Measurements from ENCODE around the gene ZSWIM4. TPM values are rescaled to one million over a fixed set of nuclear protein-coding genes. Genes with fewer than 3 reads are reported as not detected.

The ZSWIM4 gene
- total and polyA plus RNA-seq, 2 experiments from 2014 or later, result 5.4 to 42.3 TPM

GRCh38 chr19:13860679-13861391, 65.6 kb downstream of the ZSWIM4 start:
- H3K27me3 ChIP-seq (ENCODE audit: insufficient read depth), result peaks cover 31% of the 10 kb centered on the region
- Mint-ChIP-seq H3K4me1 (peaks cover 15% of the 10 kb centered on the region), H3K36me3 (ENCODE audit: low read depth) (no peaks in the 10 kb centered on the region; the same call in 2 of the 3 replicates), H3K4me3 (no peak overlapping the region; the same call in 2 of the 3 replicates), H3K27ac (no peak overlapping the region), H3K27me3 (ENCODE audit: insufficient read depth, low read depth, poor library complexity) (peaks cover 38% of the 10 kb centered on the region), H3K9me3 (no peaks in the 10 kb centered on the region; the same call in 2 of the 3 replicates)
- no peaks in the 10 kb centered on the region for H3K79me2 ChIP-seq (replicated peaks; ENCODE audit: insufficient read depth)
- peaks cover 21% of the 10 kb centered on the region for H3F3A ChIP-seq (replicated peaks; ENCODE audit: low read depth)
- H3K4me2 ChIP-seq, result peak overlapping the region; percentile 72
- no peaks in the 10 kb centered on the region for H3K36me3 ChIP-seq (ENCODE audit: insufficient read depth)
- H2AFZ ChIP-seq, result peak overlapping the region; percentile 49
- H3K4me1 ChIP-seq (ENCODE audit: insufficient read depth), result peaks cover 10% of the 10 kb centered on the region
- no peak overlapping the region for H3K4me3 ChIP-seq
- DNase-seq (ENCODE audit: low spot score), result no peak
- no peak for TF ChIP-seq EZH2phosphoT487 (IDR thresholded peaks at IDR 0.05; ENCODE audit: unreplicated experiment)
- TF ChIP-seq NANOG (IDR thresholded peaks at IDR 0.05; ENCODE audit: borderline replicate concordance), result no peak
- TF ChIP-seq ETS1 (IDR thresholded peaks at IDR 0.05), result no peak
- TF ChIP-seq ZNF114 (CRISPR knock-in tag; IDR thresholded peaks at IDR 0.05), result no peak
- no peak for TF ChIP-seq ZNF462 (CRISPR knock-in tag; IDR thresholded peaks at IDR 0.05)
- no peak for TF ChIP-seq CTCF (conservative IDR thresholded peaks at IDR 0.05; ENCODE audit: low read depth in 2 of 2)
- TF ChIP-seq POLR2AphosphoS5 (IDR thresholded peaks at IDR 0.05; ENCODE audit: low read depth), result no peak
- no peak for TF ChIP-seq EZH2 (IDR thresholded peaks at IDR 0.05; ENCODE audit: low read depth, unreplicated experiment)
- TF ChIP-seq ZNF331 (CRISPR knock-in tag; IDR thresholded peaks at IDR 0.05; ENCODE audit: low read depth), result no peak
- TF ChIP-seq CREB1 (CRISPR knock-in tag; IDR thresholded peaks at IDR 0.05; ENCODE audit: low read depth), result no peak
- no peak for TF ChIP-seq JUNB (IDR thresholded peaks at IDR 0.05; ENCODE audit: unreplicated experiment)
- TF ChIP-seq STAT1 (IDR thresholded peaks at IDR 0.05; ENCODE audit: unreplicated experiment), result no peak
- TF ChIP-seq REST (IDR thresholded peaks at IDR 0.05; ENCODE audit: unreplicated experiment), result no peak
- H4K20me1 ChIP-seq (replicated peaks; ENCODE audit: insufficient read depth), result no peaks in the 10 kb centered on the region
- H3K27ac ChIP-seq (ENCODE audit: low read depth), result no peak overlapping the region
- H3K9me2 ChIP-seq (ENCODE audit: insufficient read depth), result no peaks in the 10 kb centered on the region
- no peak for ATAC-seq

Measured in GM23338 (cell line).